SK-N-SH (cell line): ENCODE data around the gene STKLD1. TPM values are rescaled to one million over a fixed set of nuclear protein-coding genes. Genes with fewer than 3 reads are reported as not detected.
A peak's percentile ranks its signal among the peaks of the same experiment; 100 is the strongest.

ENCODE experiments used
- CTCF ChIA-PET: fragments of 300-600, 350-600 bp; formaldehyde crosslinking; extraction: SDS; loops from one replicate; lab custom pipeline; 2021; lab: Yijun Ruan, JAX
- POLR2A ChIA-PET: fragments of 350-600 bp; sonication (Branson Sonifier 250); formaldehyde crosslinking; extraction: SDS; loops from one replicate; lab custom pipeline; 2020; ENCODE audit warnings: antibody characterized with exemption, inconsistent platforms; lab: Yijun Ruan, JAX
- DNase-seq: peaks from one replicate; pipeline ENCODE4 v3.0.0; 2012
- H2AFZ ChIP-seq: fragments of 200-600 bp; sonication (generic); 2 replicates; pipeline ENCODE4 v1.8.1; 2016; ENCODE audit warnings: antibody characterized with exemption, mild to moderate bottlenecking, low read depth
- H3F3A ChIP-seq: fragments of 200-600 bp; sonication (generic); replicated peaks from 2 replicates; pipeline ENCODE3; 2016; ENCODE audit warnings: antibody characterized with exemption, mild to moderate bottlenecking; ENCODE audit not compliant: insufficient read depth
- H3K27ac ChIP-seq, 2 experiments: fragments of 200-500 bp in 1 of 2; fragments of 200-600 bp in 1 of 2; sonication (Bioruptor generic) in 1 of 2; sonication (generic), shearing (Covaris generic) in 1 of 2; 2 replicates each; pipeline versions ENCODE4 v1.5.1 to v1.6.1; 2014 to 2016; ENCODE audit warnings: low read depth in 2 of 2, inconsistent platforms in 1 of 2, low read length in 1 of 2, mild to moderate bottlenecking in 1 of 2, mixed read lengths in 1 of 2
- H3K27me3 ChIP-seq: fragments of 200-600 bp; sonication (generic), shearing (Covaris generic); 2 replicates; pipeline ENCODE4 v1.6.1; 2016; ENCODE audit warnings: mixed run types; ENCODE audit not compliant: insufficient read depth
- H3K36me3 ChIP-seq, 2 experiments: fragments of 200-500 bp in 1 of 2; fragments of 200-600 bp in 1 of 2; sonication (Bioruptor generic) in 1 of 2; sonication (generic) in 1 of 2; replicated peaks in 1 of 2; 2 replicates each; pipeline versions ENCODE3 to v1.5.1; 2014 to 2016; ENCODE audit warnings: low read length in 1 of 2, mild to moderate bottlenecking in 1 of 2; ENCODE audit not compliant: insufficient read depth in 2 of 2, control insufficient read depth in 1 of 2
- H3K4me1 ChIP-seq, 2 experiments: fragments of 200-500 bp in 1 of 2; fragments of 200-600 bp in 1 of 2; sonication (Bioruptor generic) in 1 of 2; sonication (generic), shearing (Covaris generic) in 1 of 2; 2 replicates each; pipeline versions ENCODE4 v1.5.1 to v1.6.1; 2014 to 2016; ENCODE audit warnings: low read depth in 1 of 2, low read length in 1 of 2, mixed run types in 1 of 2; ENCODE audit not compliant: insufficient read depth in 2 of 2, control insufficient read depth in 1 of 2
- H3K4me2 ChIP-seq: fragments of 200-600 bp; sonication (generic), shearing (Covaris generic); 2 replicates; pipeline ENCODE4 v1.6.1; 2017; ENCODE audit warnings: mixed run types
- H3K4me3 ChIP-seq, 2 experiments: fragments of 200-500 bp in 1 of 2; fragments of 200-600 bp in 1 of 2; sonication (Bioruptor generic) in 1 of 2; sonication (generic), shearing (Covaris generic) in 1 of 2; 2 replicates each; pipeline versions ENCODE4 v1.5.1 to v1.8.1; 2014 to 2016; ENCODE audit warnings: low read depth in 2 of 2, inconsistent platforms in 1 of 2, low read length in 1 of 2, mild to moderate bottlenecking in 1 of 2, mixed read lengths in 1 of 2, moderate library complexity in 1 of 2
- H3K79me2 ChIP-seq: fragments of 200-600 bp; sonication (generic); 2 replicates; pipeline ENCODE4 v1.8.1; 2017; ENCODE audit warnings: mild to moderate bottlenecking; ENCODE audit not compliant: insufficient read depth
- H3K9ac ChIP-seq: fragments of 200-600 bp; sonication (generic); 2 replicates; pipeline ENCODE4 v1.6.1; 2017; ENCODE audit warnings: mixed run types
- H3K9me2 ChIP-seq: fragments of 200-600 bp; sonication (generic); 2 replicates; pipeline ENCODE4 v1.6.1; 2017; ENCODE audit warnings: mixed run types
- H3K9me3 ChIP-seq: fragments of 200-600 bp; sonication (generic); 2 replicates; pipeline ENCODE4 v1.6.1; 2017; ENCODE audit warnings: mixed run types, mild to moderate bottlenecking, moderate library complexity
- H4K20me1 ChIP-seq: fragments of 200-600 bp; sonication (generic); 2 replicates; pipeline ENCODE4 v1.6.1; 2017; ENCODE audit warnings: mild to moderate bottlenecking, mixed run types; ENCODE audit not compliant: insufficient read depth
- FOXJ3 ChIP-seq: sonication (generic); formaldehyde crosslinking; IDR thresholded peaks from 2 replicates; pipeline ENCODE4 v1.5.1; 2020; ENCODE audit warnings: mild to moderate bottlenecking, missing genetic modification reagents
- NFIC ChIP-seq: IDR thresholded peaks from 2 replicates; pipeline ENCODE4 v1.4.0; 2012; ENCODE audit warnings: borderline replicate concordance
- POLR2AphosphoS5 ChIP-seq: IDR thresholded peaks from 2 replicates; pipeline ENCODE4 v1.6.1; 2012; ENCODE audit warnings: low read depth, low read length
- RAD21 ChIP-seq: IDR thresholded peaks from 2 replicates; pipeline ENCODE4 v1.6.1; 2012; ENCODE audit warnings: mild to moderate bottlenecking, low read length
- RCOR1 ChIP-seq: fragments of 150-350 bp; IDR thresholded peaks from 2 replicates; pipeline ENCODE4 v1.6.1; 2017; ENCODE audit warnings: antibody characterized with exemption, low read length
- RFX5 ChIP-seq: IDR thresholded peaks from 2 replicates; pipeline ENCODE4 v1.6.1; 2012; ENCODE audit warnings: mild to moderate bottlenecking, improper control_type of control experiment, low read length
- RXRA ChIP-seq: IDR thresholded peaks from 2 replicates; pipeline ENCODE4 v1.4.0; 2012; ENCODE audit warnings: low read depth, mild to moderate bottlenecking, borderline replicate concordance
- TCF12 ChIP-seq: IDR thresholded peaks from 2 replicates; pipeline ENCODE4 v1.4.0; 2012
- WGBS: methylation state at CpG from one replicate; pipeline ENCODE4 v1.1.6; 2017; ENCODE audit warnings: low lambda C conversion rate; 5-methylcytosine and 5-hydroxymethylcytosine counted together
- polyA plus RNA-seq, 3 experiments: library from polyadenylated mRNA; depleted of rRNA; stranded (reverse); fragments of >200 nt; gene quantifications; 2 replicates each; pipeline ENCODE4 v1.2.3, GENCODE V29; 2012
- TF ChIP-seq, protein P1 (sequence below): fragments of 150-350 bp; IDR thresholded peaks from 2 replicates; pipeline ENCODE4 v1.6.1; 2016; ENCODE audit warnings: mild to moderate bottlenecking, low read depth, low read length
- TF ChIP-seq, protein P2 (sequence below): IDR thresholded peaks from 2 replicates; pipeline ENCODE4 v1.4.0; 2012; ENCODE audit warnings: low read depth, borderline replicate concordance

Gene STKLD1
- polyA plus RNA-seq, 1 of the 3 experiments (the other 2 are of a cell fraction), result 2.3 TPM

GRCh38 chr9:133348718-133349573, 27.2 kb upstream of the STKLD1 start:
- TF ChIP-seq FOXJ3 (CRISPR knock-in tag) (no peak), RFX5 (no peak), RAD21 (no peak), POLR2AphosphoS5 (peak; percentile 11; the same call in 1 of the 2 replicates), TCF12 (no peak), RXRA (no peak), RCOR1 (no peak)
- TF ChIP-seq, protein P1, sequence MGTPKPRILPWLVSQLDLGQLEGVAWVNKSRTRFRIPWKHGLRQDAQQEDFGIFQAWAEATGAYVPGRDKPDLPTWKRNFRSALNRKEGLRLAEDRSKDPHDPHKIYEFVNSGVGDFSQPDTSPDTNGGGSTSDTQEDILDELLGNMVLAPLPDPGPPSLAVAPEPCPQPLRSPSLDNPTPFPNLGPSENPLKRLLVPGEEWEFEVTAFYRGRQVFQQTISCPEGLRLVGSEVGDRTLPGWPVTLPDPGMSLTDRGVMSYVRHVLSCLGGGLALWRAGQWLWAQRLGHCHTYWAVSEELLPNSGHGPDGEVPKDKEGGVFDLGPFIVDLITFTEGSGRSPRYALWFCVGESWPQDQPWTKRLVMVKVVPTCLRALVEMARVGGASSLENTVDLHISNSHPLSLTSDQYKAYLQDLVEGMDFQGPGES, result no peak
- H3K79me2 ChIP-seq, result peaks cover 54% of the 10 kb centered on the region
- H3F3A ChIP-seq, result peaks cover 45% of the 10 kb centered on the region
- H3K4me3 ChIP-seq, result peak overlapping the region; percentile 99
- H3K9ac ChIP-seq, result peak overlapping the region; percentile 99
- peaks cover 43% of the 10 kb centered on the region for H4K20me1 ChIP-seq
- peaks cover 8 to 27% of the 10 kb centered on the region in 2 experiments; a peak in 2 of 4 replicates for H3K4me1 ChIP-seq
- peak overlapping the region; percentile 89 to 97 for H3K27ac ChIP-seq
- no peaks in the 10 kb centered on the region for H3K9me2 ChIP-seq
- no peaks in the 10 kb centered on the region for H3K27me3 ChIP-seq
- no peak overlapping the region for H2AFZ ChIP-seq
- peaks cover 36 to 70% of the 10 kb centered on the region in 2 experiments for H3K36me3 ChIP-seq
- CTCF ChIA-PET, result interaction anchor here (1.1 to 1.7 kb wide), 3 partner anchors 8 to 163 kb away, joined by 4 to 6 read pairs (median 5); partner anchors contain the start of genes SURF1 and SURF2
- DNase-seq, result no peak
- peak overlapping the region; percentile 94 for H3K4me2 ChIP-seq
- 5% methylated on average over 25 of the region's 25 CpGs for WGBS
- no peaks in the 10 kb centered on the region for H3K9me3 ChIP-seq
- POLR2A ChIA-PET, result interaction anchor here (1.1 to 1.7 kb wide), 7 partner anchors 9 to 160 kb away, joined by 3 to 16 read pairs (median 5); partner anchors contain the start of genes CACFD1, STKLD1, SURF1 and SURF2

DNA sequence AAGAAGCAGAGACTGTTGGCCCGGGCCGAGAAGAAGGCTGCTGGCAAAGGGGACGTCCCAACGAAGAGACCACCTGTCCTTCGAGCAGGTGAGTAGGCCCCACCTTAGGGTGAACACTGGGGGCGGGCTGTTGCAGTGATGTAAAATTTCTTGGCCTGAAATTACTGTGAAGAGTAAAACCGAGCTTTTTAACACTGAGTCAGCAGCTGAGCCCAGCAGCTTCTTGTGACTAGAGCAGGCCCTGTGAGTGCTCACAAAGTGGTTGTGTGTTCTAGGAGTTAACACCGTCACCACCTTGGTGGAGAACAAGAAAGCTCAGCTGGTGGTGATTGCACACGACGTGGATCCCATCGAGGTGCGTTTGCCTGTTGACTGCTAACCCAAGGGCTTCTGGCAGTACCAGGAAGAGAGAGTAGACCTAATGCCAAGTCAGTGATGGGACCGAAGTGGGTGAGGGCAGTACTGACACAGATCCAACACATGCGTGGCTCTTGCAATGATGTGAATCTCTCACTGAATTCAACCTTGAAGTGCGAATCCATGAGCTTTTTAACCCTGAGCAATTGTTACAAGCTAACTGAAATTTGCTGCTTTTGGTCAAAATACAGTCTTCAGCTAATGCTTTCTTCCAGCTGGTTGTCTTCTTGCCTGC, 26.1 kb upstream of the STKLD1 start:
- Histone ChIP-seq H2AFZ (no peak overlapping the region), H3K9ac (peak overlapping the region; percentile 99; the same call in 1 of the 2 replicates), H3K9me3 (no peaks in the 10 kb centered on the region), H3K27me3 (no peaks in the 10 kb centered on the region), H3K4me3 (peak overlapping the region; percentile 99; a peak in 2 of 4 replicates), H3K27ac (peak overlapping the region in 1 of 2 experiments; percentile 89; a peak in 2 of 4 replicates), H3K36me3 (peaks cover 36 to 67% of the 10 kb centered on the region in 2 experiments), H3F3A (peaks cover 45% of the 10 kb centered on the region), H4K20me1 (peaks cover 43% of the 10 kb centered on the region), H3K4me2 (peak overlapping the region; percentile 94), H3K4me1 (peaks cover 10 to 36% of the 10 kb centered on the region in 2 experiments; a peak in 2 of 4 replicates), H3K79me2 (peaks cover 64% of the 10 kb centered on the region), H3K9me2 (no peaks in the 10 kb centered on the region)
- CTCF ChIA-PET, result interaction anchor here (0.7 to 3.1 kb wide), 3 partner anchors 10 to 205 kb away, joined by 4 to 13 read pairs (median 6); no protein-coding TSS in a partner anchor
- TF ChIP-seq, protein P2, sequence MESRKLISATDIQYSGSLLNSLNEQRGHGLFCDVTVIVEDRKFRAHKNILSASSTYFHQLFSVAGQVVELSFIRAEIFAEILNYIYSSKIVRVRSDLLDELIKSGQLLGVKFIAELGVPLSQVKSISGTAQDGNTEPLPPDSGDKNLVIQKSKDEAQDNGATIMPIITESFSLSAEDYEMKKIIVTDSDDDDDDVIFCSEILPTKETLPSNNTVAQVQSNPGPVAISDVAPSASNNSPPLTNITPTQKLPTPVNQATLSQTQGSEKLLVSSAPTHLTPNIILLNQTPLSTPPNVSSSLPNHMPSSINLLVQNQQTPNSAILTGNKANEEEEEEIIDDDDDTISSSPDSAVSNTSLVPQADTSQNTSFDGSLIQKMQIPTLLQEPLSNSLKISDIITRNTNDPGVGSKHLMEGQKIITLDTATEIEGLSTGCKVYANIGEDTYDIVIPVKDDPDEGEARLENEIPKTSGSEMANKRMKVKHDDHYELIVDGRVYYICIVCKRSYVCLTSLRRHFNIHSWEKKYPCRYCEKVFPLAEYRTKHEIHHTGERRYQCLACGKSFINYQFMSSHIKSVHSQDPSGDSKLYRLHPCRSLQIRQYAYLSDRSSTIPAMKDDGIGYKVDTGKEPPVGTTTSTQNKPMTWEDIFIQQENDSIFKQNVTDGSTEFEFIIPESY, result no peak
- no peak for TF ChIP-seq NFIC
- 93% methylated on average over 12 of the region's 15 CpGs for WGBS
- no peak for DNase-seq
- POLR2A ChIA-PET, result interaction anchor here (1.4 kb wide), 1 partner anchor 23 kb away, joined by 3 read pairs; no protein-coding TSS in a partner anchor
